Measurements from ENCODE around the gene CHKA.

DNA sequence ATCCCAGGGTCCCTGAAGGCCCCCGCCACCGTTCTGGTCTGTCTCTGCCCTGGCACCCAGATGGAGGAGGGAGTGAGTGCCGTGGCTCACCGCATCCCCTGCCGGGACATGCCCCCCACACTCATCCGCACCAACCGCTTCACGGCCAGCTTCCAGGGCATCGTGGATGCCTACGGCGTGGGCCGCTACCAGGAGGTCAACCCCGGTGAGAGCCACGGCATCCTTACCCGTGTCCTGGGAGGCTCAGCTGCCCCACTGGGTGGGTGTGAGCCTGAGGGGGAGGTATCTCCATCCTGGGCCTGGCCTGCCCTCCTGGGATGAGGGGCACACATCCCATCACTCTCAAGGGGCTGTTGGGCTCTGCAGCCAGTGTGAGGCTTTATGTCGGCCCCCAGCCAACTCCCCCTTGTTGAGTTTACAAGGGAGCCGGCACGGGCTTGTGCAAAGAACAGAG, 76.3 kb downstream of the CHKA start:
- TF ChIP-seq, protein P1, sequence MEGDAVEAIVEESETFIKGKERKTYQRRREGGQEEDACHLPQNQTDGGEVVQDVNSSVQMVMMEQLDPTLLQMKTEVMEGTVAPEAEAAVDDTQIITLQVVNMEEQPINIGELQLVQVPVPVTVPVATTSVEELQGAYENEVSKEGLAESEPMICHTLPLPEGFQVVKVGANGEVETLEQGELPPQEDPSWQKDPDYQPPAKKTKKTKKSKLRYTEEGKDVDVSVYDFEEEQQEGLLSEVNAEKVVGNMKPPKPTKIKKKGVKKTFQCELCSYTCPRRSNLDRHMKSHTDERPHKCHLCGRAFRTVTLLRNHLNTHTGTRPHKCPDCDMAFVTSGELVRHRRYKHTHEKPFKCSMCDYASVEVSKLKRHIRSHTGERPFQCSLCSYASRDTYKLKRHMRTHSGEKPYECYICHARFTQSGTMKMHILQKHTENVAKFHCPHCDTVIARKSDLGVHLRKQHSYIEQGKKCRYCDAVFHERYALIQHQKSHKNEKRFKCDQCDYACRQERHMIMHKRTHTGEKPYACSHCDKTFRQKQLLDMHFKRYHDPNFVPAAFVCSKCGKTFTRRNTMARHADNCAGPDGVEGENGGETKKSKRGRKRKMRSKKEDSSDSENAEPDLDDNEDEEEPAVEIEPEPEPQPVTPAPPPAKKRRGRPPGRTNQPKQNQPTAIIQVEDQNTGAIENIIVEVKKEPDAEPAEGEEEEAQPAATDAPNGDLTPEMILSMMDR (IDR thresholded peaks at IDR 0.05; ENCODE audit: extremely low read depth in 1 of 2, insufficient read depth in 1 of 2, low read depth in 1 of 2, low read length in 2 of 2), result no peak
- TF ChIP-seq EZH2 (IDR thresholded peaks at IDR 0.05; ENCODE audit: borderline replicate concordance, low read depth, low read length, severe bottlenecking), result no peak
- TF ChIP-seq POLR2A (IDR thresholded peaks at IDR 0.05; ENCODE audit: low read depth, low read length), result no peak
- TF ChIP-seq FOS (IDR thresholded peaks at IDR 0.05; ENCODE audit: borderline replicate concordance, insufficient read depth, low read length), result no peak
- TF ChIP-seq JUN (IDR thresholded peaks at IDR 0.05; ENCODE audit: borderline replicate concordance, insufficient read depth, insufficient read length, low read depth), result no peak

Data from endothelial cell of umbilical vein (primary cell).